Lower lobe of right lung (tissue), 2 donors: ENCODE measurements around the gene ICE1. TPM values are rescaled to one million over a fixed set of nuclear protein-coding genes. Genes with fewer than 3 reads are reported as not detected.

Source experiments
- ATAC-seq, 2 donors: fragments of 200-7000 bp; cut with Tn5 transposase; one replicate each; pipeline ENCODE4 v1.9.1; 2020 to 2022; ENCODE audit warnings: mild to moderate bottlenecking in 2 of 2, moderate library complexity in 2 of 2
- DNase-seq: peaks from one replicate; pipeline ENCODE4 v3.0.0-alpha.2; 2020
- H3K27ac ChIP-seq: fragments of 200-600 bp; one replicate; pipeline ENCODE4 v1.8.0; 2022
- H3K27me3 ChIP-seq: fragments of 200-600 bp; one replicate; pipeline ENCODE4 v1.8.0; 2022; ENCODE audit warnings: low read depth
- H3K36me3 ChIP-seq: fragments of 200-600 bp; one replicate; pipeline ENCODE4 v1.8.0; 2022; ENCODE audit warnings: mild to moderate bottlenecking
- H3K4me1 ChIP-seq: fragments of 200-600 bp; one replicate; pipeline ENCODE4 v1.8.0; 2022
- H3K4me3 ChIP-seq: fragments of 200-600 bp; one replicate; pipeline ENCODE4 v1.8.0; 2022; ENCODE audit warnings: mild to moderate bottlenecking
- H3K9me3 ChIP-seq: fragments of 200-600 bp; one replicate; pipeline ENCODE4 v1.8.0; 2022
- CTCF ChIP-seq: fragments of 200-600 bp; IDR thresholded peaks from one replicate; pipeline ENCODE4 v1.8.0; 2022; ENCODE audit warnings: antibody characterized with exemption, mild to moderate bottlenecking
- intact Hi-C: fragments of 100-400 bp; cut with DNase I; formaldehyde crosslinking; loops from one replicate; pipeline ENCODE4 v1.11.0; 2022
- total RNA-seq: library from RNA; stranded (reverse); fragmentation: NEBNext Ultra II Directional; extraction: Animal tissue kit (Norgen Biotek cat#: 25700); gene quantifications from one replicate; pipeline ENCODE4 v1.2.1, GENCODE V29; 2021
- donor health status: DM: no; HTN: yes; CAD: no; lungs with severe emphysema.

Gene ICE1
- total RNA-seq, 1 donor from 2014 or later = 28.1 TPM

GRCh38 chr5:5522336-5522735, 99.9 kb downstream of the ICE1 start:
- H3K27me3 ChIP-seq = no peaks in the 10 kb centered on the region
- H3K4me1 ChIP-seq = no peaks in the 10 kb centered on the region
- DNase-seq (no peak), ATAC-seq (no peak)
- no peaks in the 10 kb centered on the region for H3K36me3 ChIP-seq
- no peaks in the 10 kb centered on the region for H3K9me3 ChIP-seq
- H3K27ac ChIP-seq = no peak overlapping the region
- intact Hi-C loops = no loop called here
- no peak for TF ChIP-seq CTCF
- H3K4me3 ChIP-seq = no peak overlapping the region

- peak in 1 of 2 donors; percentile 40 for ATAC-seq
- TF ChIP-seq CTCF = no peak
Measured at GRCh38 chr5:5523066-5523505, 100.6 kb downstream of the ICE1 start.

GRCh38 chr5:5524327-5524726, 101.8 kb downstream of the ICE1 start:
- intact Hi-C loops = no loop called here
- no peak overlapping the region for H3K27ac ChIP-seq
- H3K4me1 ChIP-seq = no peaks in the 10 kb centered on the region
- DNase-seq (no peak), ATAC-seq (no peak)
- H3K9me3 ChIP-seq = no peaks in the 10 kb centered on the region
- no peak overlapping the region for H3K4me3 ChIP-seq
- TF ChIP-seq CTCF = no peak
- H3K27me3 ChIP-seq = no peaks in the 10 kb centered on the region
- no peaks in the 10 kb centered on the region for H3K36me3 ChIP-seq

More at GRCh38 chr5:5523066-5523505, 100.6 kb downstream of the ICE1 start:
- Histone ChIP-seq H3K4me3 (no peak overlapping the region), H3K9me3 (no peaks in the 10 kb centered on the region), H3K27ac (no peak overlapping the region), H3K36me3 (no peaks in the 10 kb centered on the region), H3K4me1 (no peaks in the 10 kb centered on the region), H3K27me3 (no peaks in the 10 kb centered on the region)
- intact Hi-C loops = no loop called here
- no peak for DNase-seq

- no peak for TF ChIP-seq CTCF
- no peaks in the 10 kb centered on the region for H3K36me3 ChIP-seq
- H3K4me1 ChIP-seq = no peaks in the 10 kb centered on the region
- no peak overlapping the region for H3K27ac ChIP-seq
- H3K27me3 ChIP-seq = no peaks in the 10 kb centered on the region
- no peaks in the 10 kb centered on the region for H3K9me3 ChIP-seq
- H3K4me3 ChIP-seq = no peak overlapping the region
- no peak for ATAC-seq
- intact Hi-C loops = no loop called here
- no peak for DNase-seq
Measured at GRCh38 chr5:5531371-5531770, 108.9 kb downstream of the ICE1 start.

GRCh38 chr5:5532306-5533076, 110.0 kb downstream of the ICE1 start:
- TF ChIP-seq CTCF = no peak
- ATAC-seq (no peak), DNase-seq (no peak)
- Histone ChIP-seq H3K27me3 (no peaks in the 10 kb centered on the region), H3K4me3 (no peak overlapping the region), H3K4me1 (no peaks in the 10 kb centered on the region), H3K36me3 (no peaks in the 10 kb centered on the region), H3K27ac (no peak overlapping the region), H3K9me3 (no peaks in the 10 kb centered on the region)
- intact Hi-C loops = no loop called here
